HepG2 (cell line): ENCODE results near the gene ZNF512B. TPM values are rescaled to one million over a fixed set of nuclear protein-coding genes. Genes with fewer than 3 reads are reported as not detected.

Experiments used
- BRD4 ChIP-seq: sonication (generic); formaldehyde crosslinking; IDR thresholded peaks from 2 replicates; pipeline ENCODE4 v1.4.0; 2020; ENCODE audit warnings: missing genetic modification reagents
- DZIP1 ChIP-seq: sonication (generic); formaldehyde crosslinking; IDR thresholded peaks from 2 replicates; pipeline ENCODE4 v1.5.0; 2020; ENCODE audit warnings: mild to moderate bottlenecking, missing genetic modification reagents
- FLYWCH1 ChIP-seq: sonication (generic); formaldehyde crosslinking; IDR thresholded peaks from 2 replicates; pipeline ENCODE4 v1.8.1; 2023; ENCODE audit warnings: mild to moderate bottlenecking, missing genetic modification reagents
- FOXK2 ChIP-seq: fragments of 450-650 bp; IDR thresholded peaks from 2 replicates; pipeline ENCODE4 v1.6.1; 2016
- FOXO1 ChIP-seq: sonication (generic); formaldehyde crosslinking; IDR thresholded peaks from 2 replicates; pipeline ENCODE4 v1.4.0; 2020; ENCODE audit warnings: missing genetic modification reagents
- HES4 ChIP-seq: sonication (generic); formaldehyde crosslinking; IDR thresholded peaks from 2 replicates; pipeline ENCODE4 v1.9.0; 2021; ENCODE audit warnings: mild to moderate bottlenecking, missing genetic modification reagents, borderline replicate concordance
- HNRNPL ChIP-seq: fragments of 200-400 bp; formaldehyde crosslinking; IDR thresholded peaks from 2 replicates; pipeline ENCODE4 v1.6.1; 2017; ENCODE audit warnings: mild to moderate bottlenecking, low read depth, low read length
- MBNL3 ChIP-seq: fragments of 250-450 bp; sonication (Bioruptor Pico); conservative IDR thresholded peaks from 2 replicates; pipeline ENCODE4 v1.8.0; 2022; ENCODE audit warnings: mild to moderate bottlenecking, inconsistent platforms
- PITX1 ChIP-seq: sonication (generic); formaldehyde crosslinking; IDR thresholded peaks from 2 replicates; pipeline ENCODE4 v1.5.1; 2020; ENCODE audit warnings: mild to moderate bottlenecking, missing genetic modification reagents
- RELA ChIP-seq: sonication (generic); formaldehyde crosslinking; IDR thresholded peaks from 2 replicates; pipeline ENCODE4 v1.4.0; 2020; ENCODE audit warnings: missing genetic modification reagents
- SALL2 ChIP-seq: sonication (generic); formaldehyde crosslinking; IDR thresholded peaks from 2 replicates; pipeline ENCODE4 v1.8.1; 2023; ENCODE audit warnings: mild to moderate bottlenecking, missing genetic modification reagents, inconsistent platforms
- SUZ12 ChIP-seq: fragments of 150-350 bp; IDR thresholded peaks from 2 replicates; pipeline ENCODE4 v1.6.1; 2014; ENCODE audit warnings: low read depth, low read length
- TOE1 ChIP-seq: sonication (generic); formaldehyde crosslinking; IDR thresholded peaks from 2 replicates; pipeline ENCODE4 v1.4.0; 2020; ENCODE audit warnings: mild to moderate bottlenecking, missing genetic modification reagents
- ZBTB7A ChIP-seq: sonication (generic); formaldehyde crosslinking; IDR thresholded peaks from 2 replicates; pipeline ENCODE4 v1.8.0; 2022; ENCODE audit warnings: mild to moderate bottlenecking, missing genetic modification reagents
- ZNF121 ChIP-seq: sonication (generic); formaldehyde crosslinking; IDR thresholded peaks from 2 replicates; pipeline ENCODE4 v1.5.0; 2020; ENCODE audit warnings: mild to moderate bottlenecking, missing genetic modification reagents
- ZNF235 ChIP-seq: sonication (generic); formaldehyde crosslinking; IDR thresholded peaks from 2 replicates; pipeline ENCODE4 v1.8.1; 2023; ENCODE audit warnings: mild to moderate bottlenecking, missing genetic modification reagents, borderline replicate concordance
- ZNF33B ChIP-seq: sonication (generic); formaldehyde crosslinking; IDR thresholded peaks from 2 replicates; pipeline ENCODE4 v1.5.1; 2020; ENCODE audit warnings: mild to moderate bottlenecking, missing genetic modification reagents
- ZNF362 ChIP-seq: sonication (generic); formaldehyde crosslinking; IDR thresholded peaks from 2 replicates; pipeline ENCODE4 v1.4.0; 2020; ENCODE audit warnings: missing genetic modification reagents, mild to moderate bottlenecking, borderline replicate concordance
- ZNF430 ChIP-seq: sonication (generic); formaldehyde crosslinking; IDR thresholded peaks from 2 replicates; pipeline ENCODE4 v1.9.0; 2021; ENCODE audit warnings: mild to moderate bottlenecking, missing genetic modification reagents
- ZNF484 ChIP-seq: sonication (generic); formaldehyde crosslinking; IDR thresholded peaks from 2 replicates; pipeline ENCODE4 v1.5.1; 2020; ENCODE audit warnings: mild to moderate bottlenecking, low read depth, missing genetic modification reagents, borderline replicate concordance
- ZNF580 ChIP-seq: IDR thresholded peaks from 2 replicates; pipeline ENCODE4 v1.6.1; 2016; ENCODE audit warnings: low read depth, borderline replicate concordance
- ZNF605 ChIP-seq: sonication (generic); formaldehyde crosslinking; IDR thresholded peaks from 2 replicates; pipeline ENCODE4 v1.8.0; 2022; ENCODE audit warnings: mild to moderate bottlenecking, missing genetic modification reagents
- ZNF616 ChIP-seq: sonication (generic); formaldehyde crosslinking; IDR thresholded peaks from 2 replicates; pipeline ENCODE4 v1.5.0; 2020; ENCODE audit warnings: low read depth, mild to moderate bottlenecking, missing genetic modification reagents
- ZNF644 ChIP-seq: IDR thresholded peaks from 2 replicates; pipeline ENCODE4 v1.6.1; 2016; ENCODE audit warnings: low read depth
- ZNF660 ChIP-seq: sonication (generic); formaldehyde crosslinking; IDR thresholded peaks from 2 replicates; pipeline ENCODE4 v1.5.1; 2020; ENCODE audit warnings: mild to moderate bottlenecking, low read depth, missing genetic modification reagents, borderline replicate concordance
- ZNF788 ChIP-seq: sonication (generic); formaldehyde crosslinking; IDR thresholded peaks from 2 replicates; pipeline ENCODE4 v1.5.0; 2020; ENCODE audit warnings: mild to moderate bottlenecking, missing genetic modification reagents, borderline replicate concordance
- ZNF891 ChIP-seq: sonication (generic); formaldehyde crosslinking; IDR thresholded peaks from 2 replicates; pipeline ENCODE4 v1.5.0; 2020; ENCODE audit warnings: mild to moderate bottlenecking, missing genetic modification reagents
- ZSCAN30 ChIP-seq: sonication (generic); formaldehyde crosslinking; IDR thresholded peaks from 2 replicates; pipeline ENCODE4 v1.5.0; 2020; ENCODE audit warnings: mild to moderate bottlenecking, missing genetic modification reagents
- polyA plus RNA-seq, 8 experiments: library from polyadenylated mRNA; depleted of rRNA in 3 of 8; stranded (reverse) in 7 of 8; unstranded in 1 of 8; fragments of >200 nt; fragmentation: Illumina TruSeq in 4 of 8; extraction: Trizol in 4 of 8; gene quantifications; 2 replicates each; pipeline versions ENCODE4 v1.2.1 to v1.2.3, GENCODE V29; 2011 to 2016; ENCODE audit warnings: low read depth in 4 of 8, missing spikeins in 1 of 8, mixed read lengths in 1 of 8; ENCODE audit not compliant: insufficient read depth in 1 of 8
- total RNA-seq, 5 experiments: library from RNA; depleted of rRNA; stranded (reverse); fragments of >200 nt; fragmentation: Illumina TruSeq; extraction: Trizol; gene quantifications; 2 replicates each; pipeline ENCODE4 v1.2.3, GENCODE V29; 2016; ENCODE audit warnings: low read depth in 1 of 5

Gene ZNF512B
- total and polyA plus RNA-seq, 2 of the 13 experiments (the other 11 are each of a cell fraction or from before 2014, with no cell fraction given) = 11.5 to 30.6 TPM

GRCh38 chr20:63978319-63979228 lies 8.8 kb upstream of the ZNF512B start (continued):
- TF ChIP-seq HES4 (CRISPR knock-in tag) (no peak), ZNF616 (no peak), SALL2 (CRISPR knock-in tag) (peak; percentile 45; the same call in 1 of the 2 replicates), ZNF121 (CRISPR knock-in tag) (peak; percentile 96), MBNL3 (CRISPR knock-in tag) (no peak), ZBTB7A (CRISPR knock-in tag) (no peak), ZNF33B (CRISPR knock-in tag) (0 out of 2 replicates have a peak, but pooled peaks have one; percentile 43), ZSCAN30 (CRISPR knock-in tag) (no peak), ZNF430 (CRISPR knock-in tag) (peak; percentile 97), ZNF605 (CRISPR knock-in tag) (peak; percentile 94), HNRNPL (peak; percentile 71; the same call in 1 of the 2 replicates), SUZ12 (no peak), ZNF362 (CRISPR knock-in tag) (no peak), PITX1 (CRISPR knock-in tag) (peak; percentile 78), FOXO1 (CRISPR knock-in tag) (peak; percentile 72), TOE1 (peak; percentile 80; the same call in 1 of the 2 replicates), ZNF788 (CRISPR knock-in tag) (peak; percentile 89; the same call in 1 of the 2 replicates), ZNF891 (CRISPR knock-in tag) (peak; percentile 85), FOXK2 (no peak), RELA (CRISPR knock-in tag) (no peak; the same call in none of the 2 replicates), ZNF235 (CRISPR knock-in tag) (peak; percentile 72; the same call in 1 of the 2 replicates), FLYWCH1 (CRISPR knock-in tag) (no peak), ZNF644 (CRISPR knock-in tag) (no peak), ZNF484 (CRISPR knock-in tag) (no peak), DZIP1 (peak; percentile 29; the same call in 1 of the 2 replicates), ZNF580 (CRISPR knock-in tag) (peak; percentile 76; the same call in 1 of the 2 replicates), BRD4 (peak; percentile 93; the same call in 1 of the 2 replicates), ZNF660 (CRISPR knock-in tag) (no peak; the same call in 1 of the 2 replicates)
